ENCODE measurements around the gene FUCA2. TPM values are rescaled to one million over a fixed set of nuclear protein-coding genes. Genes with fewer than 3 reads are reported as not detected.

Gene FUCA2
- total RNA-seq, 4 donors from 2014 or later = 19.5 to 70.3 (median 46.9) TPM

DNA sequence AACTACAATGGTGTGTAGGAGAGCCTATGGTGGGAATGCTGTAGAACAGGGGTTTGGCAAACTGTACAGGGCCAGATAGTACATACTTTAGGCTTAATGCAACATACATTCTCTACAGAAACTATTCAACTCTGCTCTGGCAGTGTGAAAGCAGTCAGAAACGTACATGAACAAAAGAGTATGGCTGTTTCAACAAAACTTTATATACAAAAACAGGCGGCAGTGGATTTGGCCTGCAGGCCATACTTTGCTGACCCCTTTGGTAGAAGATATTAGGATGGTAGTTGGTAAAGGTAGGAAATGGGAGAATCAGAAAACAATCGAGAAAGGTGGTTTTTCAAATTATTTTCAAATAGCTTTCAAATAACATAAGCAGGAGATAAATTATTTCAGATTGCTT lies 24.8 kb downstream of the FUCA2 start:
- intact Hi-C loops (cut with DNase I; ENCODE audit: low total_unique reads) = no loop called here
- no peaks in the 10 kb centered on the region for H3K27me3 ChIP-seq
- H3K4me3 ChIP-seq = no peak overlapping the region
- no peaks in the 10 kb centered on the region for H3K36me3 ChIP-seq
- no peaks in the 10 kb centered on the region for H3K4me1 ChIP-seq
- no peak for DNase-seq
- in situ Hi-C loops (cut with MboI; ENCODE audit: low pct_ligation_motif_present in 1 of 4, low pct_unique_long_range_greater_than_20kb in 1 of 4, low sequenced_read_pairs in 3 of 4) = no loop called here
- no peaks in the 10 kb centered on the region for H3K9me3 ChIP-seq
- TF ChIP-seq POLR2A (IDR thresholded peaks at IDR 0.05) (no peak), EP300 (IDR thresholded peaks at IDR 0.05; ENCODE audit: low read depth) (no peak), POLR2AphosphoS5 (IDR thresholded peaks at IDR 0.05) (no peak)
- TF ChIP-seq, protein P1, sequence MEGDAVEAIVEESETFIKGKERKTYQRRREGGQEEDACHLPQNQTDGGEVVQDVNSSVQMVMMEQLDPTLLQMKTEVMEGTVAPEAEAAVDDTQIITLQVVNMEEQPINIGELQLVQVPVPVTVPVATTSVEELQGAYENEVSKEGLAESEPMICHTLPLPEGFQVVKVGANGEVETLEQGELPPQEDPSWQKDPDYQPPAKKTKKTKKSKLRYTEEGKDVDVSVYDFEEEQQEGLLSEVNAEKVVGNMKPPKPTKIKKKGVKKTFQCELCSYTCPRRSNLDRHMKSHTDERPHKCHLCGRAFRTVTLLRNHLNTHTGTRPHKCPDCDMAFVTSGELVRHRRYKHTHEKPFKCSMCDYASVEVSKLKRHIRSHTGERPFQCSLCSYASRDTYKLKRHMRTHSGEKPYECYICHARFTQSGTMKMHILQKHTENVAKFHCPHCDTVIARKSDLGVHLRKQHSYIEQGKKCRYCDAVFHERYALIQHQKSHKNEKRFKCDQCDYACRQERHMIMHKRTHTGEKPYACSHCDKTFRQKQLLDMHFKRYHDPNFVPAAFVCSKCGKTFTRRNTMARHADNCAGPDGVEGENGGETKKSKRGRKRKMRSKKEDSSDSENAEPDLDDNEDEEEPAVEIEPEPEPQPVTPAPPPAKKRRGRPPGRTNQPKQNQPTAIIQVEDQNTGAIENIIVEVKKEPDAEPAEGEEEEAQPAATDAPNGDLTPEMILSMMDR (IDR thresholded peaks at IDR 0.05) = no peak
- H3K27ac ChIP-seq = no peak overlapping the region
- 88 to 95% methylated on average over 3 of the region's 3 CpGs for WGBS, 2 donors (ENCODE audit: low coverage in 1 of 2)

DNA sequence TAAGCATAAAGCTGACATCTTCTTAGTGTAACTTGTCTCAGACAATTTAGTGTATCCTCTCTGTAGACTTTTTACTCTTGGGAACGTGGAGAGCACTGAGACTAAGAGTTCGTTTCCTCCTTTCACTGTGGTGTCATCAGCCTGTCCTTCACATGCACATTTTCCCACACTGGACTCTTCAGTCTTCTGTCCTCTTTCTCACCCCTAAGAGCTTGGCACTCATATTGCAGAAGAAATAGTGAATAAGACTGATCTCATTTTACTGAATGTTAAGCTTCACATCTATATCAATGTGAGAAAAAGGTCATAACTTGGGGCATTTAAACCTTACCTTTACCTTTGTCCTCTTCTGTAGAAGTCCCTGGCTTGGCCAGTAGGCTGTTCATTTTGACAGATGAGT lies 25.6 kb downstream of the FUCA2 start:
- Histone ChIP-seq H3K9me3 (no peaks in the 10 kb centered on the region), H3K36me3 (no peaks in the 10 kb centered on the region), H3K4me1 (no peaks in the 10 kb centered on the region), H3K4me3 (no peak overlapping the region), H3K27me3 (no peaks in the 10 kb centered on the region), H3K27ac (no peak overlapping the region)
- no peak for TF ChIP-seq EP300 (IDR thresholded peaks at IDR 0.05; ENCODE audit: low read depth)
- TF ChIP-seq, protein P1 (IDR thresholded peaks at IDR 0.05) = no peak
- no peak for TF ChIP-seq POLR2A (IDR thresholded peaks at IDR 0.05)
- in situ Hi-C loops (cut with MboI; ENCODE audit: low pct_ligation_motif_present in 1 of 4, low pct_unique_long_range_greater_than_20kb in 1 of 4, low sequenced_read_pairs in 3 of 4) = no loop called here
- intact Hi-C loops (cut with DNase I; ENCODE audit: low total_unique reads) = no loop called here
- DNase-seq = no peak
- WGBS, 2 donors (ENCODE audit: low coverage in 1 of 2) = 88 to 90% methylated on average over 2 of the region's 2 CpGs

DNA sequence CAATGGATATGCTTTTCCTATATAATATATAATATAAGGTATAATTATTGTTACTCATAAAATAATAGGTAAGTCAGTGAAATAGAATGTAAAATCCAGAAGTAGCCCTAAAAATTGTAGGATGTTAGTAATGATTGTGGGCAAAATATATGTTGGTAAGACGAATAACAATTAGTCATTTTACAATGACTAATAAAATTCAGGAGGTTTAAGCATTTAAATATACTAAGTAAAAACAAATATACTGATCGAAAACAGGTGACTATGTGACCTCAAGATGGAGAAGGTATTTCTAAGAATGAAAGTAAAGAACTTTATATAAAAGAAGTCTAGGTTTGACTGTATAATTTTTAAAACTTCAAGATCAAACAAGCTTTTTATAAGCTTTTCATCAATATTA lies 28.9 kb downstream of the FUCA2 start:
- TF ChIP-seq POLR2AphosphoS5 (IDR thresholded peaks at IDR 0.05) = no peak
- no peak for TF ChIP-seq POLR2A (IDR thresholded peaks at IDR 0.05)
- TF ChIP-seq, protein P1 (IDR thresholded peaks at IDR 0.05) = no peak
- no peak for TF ChIP-seq EP300 (IDR thresholded peaks at IDR 0.05; ENCODE audit: low read depth)
- Histone ChIP-seq H3K27ac (no peak overlapping the region), H3K4me3 (no peak overlapping the region), H3K36me3 (peaks cover 0 to 21% (median 1%) of the 10 kb centered on the region in 4 donors), H3K9me3 (no peaks in the 10 kb centered on the region), H3K27me3 (no peaks in the 10 kb centered on the region), H3K4me1 (no peaks in the 10 kb centered on the region)
- in situ Hi-C loops (cut with MboI; ENCODE audit: low pct_ligation_motif_present in 1 of 4, low pct_unique_long_range_greater_than_20kb in 1 of 4, low sequenced_read_pairs in 3 of 4) (no loop called here), intact Hi-C loops (cut with DNase I; ENCODE audit: low total_unique reads) (no loop called here)
- no peak for DNase-seq
- WGBS, 2 donors (ENCODE audit: low coverage in 1 of 2) = 89 to 97% methylated on average over 2 of the region's 2 CpGs

DNA sequence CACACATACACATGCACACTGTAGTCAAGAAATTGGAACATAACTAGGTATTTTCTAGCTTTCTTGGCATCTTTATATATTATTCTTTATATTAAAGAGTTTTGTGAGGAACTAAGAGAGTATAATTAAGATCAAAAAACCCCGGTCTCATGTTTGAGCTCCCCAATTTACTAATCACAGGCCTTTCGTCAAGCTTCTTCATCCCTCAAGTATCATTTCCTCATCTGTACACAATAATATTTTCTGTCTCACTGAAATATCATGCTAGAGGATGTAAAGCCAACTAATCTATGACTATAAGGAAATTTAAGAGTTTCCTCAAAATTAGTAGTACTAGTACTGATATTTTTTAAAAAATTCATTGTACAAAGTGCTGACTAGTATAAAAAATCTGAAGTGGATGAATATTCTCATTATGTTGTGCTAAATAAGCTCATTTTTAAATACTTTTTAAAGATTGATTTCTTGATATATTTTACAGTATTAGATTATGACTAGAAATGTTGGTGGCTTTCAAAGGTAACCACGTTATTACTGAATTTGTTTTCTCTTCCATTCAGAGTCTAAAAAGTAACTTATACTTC lies 32.9 kb downstream of the FUCA2 start:
- WGBS, 2 donors (ENCODE audit: low coverage in 1 of 2) = 84 to 96% methylated on average over 3 of the region's 3 CpGs
- in situ Hi-C loops (cut with MboI; ENCODE audit: low pct_ligation_motif_present in 1 of 4, low pct_unique_long_range_greater_than_20kb in 1 of 4, low sequenced_read_pairs in 3 of 4) = no loop called here
- Histone ChIP-seq H3K4me3 (no peak overlapping the region), H3K36me3 (peaks cover 0 to 30% (median 3%) of the 10 kb centered on the region in 4 donors), H3K9me3 (no peaks in the 10 kb centered on the region), H3K4me1 (no peaks in the 10 kb centered on the region), H3K27ac (no peak overlapping the region), H3K27me3 (no peaks in the 10 kb centered on the region)
- TF ChIP-seq POLR2A (IDR thresholded peaks at IDR 0.05) (no peak), EP300 (IDR thresholded peaks at IDR 0.05; ENCODE audit: low read depth) (no peak), POLR2AphosphoS5 (IDR thresholded peaks at IDR 0.05) (no peak)
- TF ChIP-seq, protein P1 (IDR thresholded peaks at IDR 0.05) = no peak
- no peak for DNase-seq
- intact Hi-C loops (cut with DNase I; ENCODE audit: low total_unique reads) = no loop called here
